ENCODE data around the gene PDZD2.

DNA sequence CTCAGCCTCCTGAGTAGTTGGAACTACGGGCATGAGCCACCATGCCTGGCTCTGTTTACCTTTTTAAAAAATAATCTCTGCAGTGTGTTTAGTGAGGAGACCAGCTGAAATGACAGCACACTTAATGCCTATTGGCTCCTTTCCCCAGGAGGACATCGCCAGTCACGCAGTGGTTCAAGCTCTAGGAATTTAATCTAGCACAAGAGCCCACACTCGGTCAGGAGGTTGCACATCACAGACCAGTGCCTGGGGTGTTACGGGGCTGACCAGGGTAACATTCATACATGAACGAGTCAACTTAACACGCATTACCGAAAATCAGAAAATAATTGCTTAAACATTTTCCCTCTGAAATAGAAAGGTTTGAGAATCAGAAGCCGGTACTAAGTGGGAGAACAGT lies 318.2 kb downstream of the PDZD2 start:
- TF ChIP-seq, protein P1, sequence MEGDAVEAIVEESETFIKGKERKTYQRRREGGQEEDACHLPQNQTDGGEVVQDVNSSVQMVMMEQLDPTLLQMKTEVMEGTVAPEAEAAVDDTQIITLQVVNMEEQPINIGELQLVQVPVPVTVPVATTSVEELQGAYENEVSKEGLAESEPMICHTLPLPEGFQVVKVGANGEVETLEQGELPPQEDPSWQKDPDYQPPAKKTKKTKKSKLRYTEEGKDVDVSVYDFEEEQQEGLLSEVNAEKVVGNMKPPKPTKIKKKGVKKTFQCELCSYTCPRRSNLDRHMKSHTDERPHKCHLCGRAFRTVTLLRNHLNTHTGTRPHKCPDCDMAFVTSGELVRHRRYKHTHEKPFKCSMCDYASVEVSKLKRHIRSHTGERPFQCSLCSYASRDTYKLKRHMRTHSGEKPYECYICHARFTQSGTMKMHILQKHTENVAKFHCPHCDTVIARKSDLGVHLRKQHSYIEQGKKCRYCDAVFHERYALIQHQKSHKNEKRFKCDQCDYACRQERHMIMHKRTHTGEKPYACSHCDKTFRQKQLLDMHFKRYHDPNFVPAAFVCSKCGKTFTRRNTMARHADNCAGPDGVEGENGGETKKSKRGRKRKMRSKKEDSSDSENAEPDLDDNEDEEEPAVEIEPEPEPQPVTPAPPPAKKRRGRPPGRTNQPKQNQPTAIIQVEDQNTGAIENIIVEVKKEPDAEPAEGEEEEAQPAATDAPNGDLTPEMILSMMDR (conservative IDR thresholded peaks at IDR 0.05; ENCODE audit: low read depth, low read length): no peak
- TF ChIP-seq EZH2 (IDR thresholded peaks at IDR 0.05; ENCODE audit: borderline replicate concordance, low read depth, low read length, poor library complexity, severe bottlenecking): no peak
